Measurements from ENCODE around the gene SERGEF. TPM values are rescaled to one million over a fixed set of nuclear protein-coding genes. Genes with fewer than 3 reads are reported as not detected.

SERGEF gene
- polyA plus RNA-seq, 1 of the 3 experiments (the other 2 are of a cell fraction) = 23.1 TPM

GRCh38 chr11:17839450-17839849, 173.4 kb downstream of the SERGEF start (continued):
- TF ChIP-seq NRF1 (IDR thresholded peaks at IDR 0.05; ENCODE audit: low read depth, low read length) = no peak
- no peak for TF ChIP-seq USF2 (IDR thresholded peaks at IDR 0.05; ENCODE audit: borderline replicate concordance, low read depth, low read length)

- no peak for TF ChIP-seq GABPA (IDR thresholded peaks at IDR 0.05; ENCODE audit: low read depth)
- TF ChIP-seq NFIC (IDR thresholded peaks at IDR 0.05; ENCODE audit: borderline replicate concordance) = no peak
- no peak for TF ChIP-seq SMC3 (IDR thresholded peaks at IDR 0.05; ENCODE audit: low read depth, low read length)
- WGBS (ENCODE audit: low lambda C conversion rate) = 82% methylated on average over 3 of the region's 3 CpGs
- no peaks in the 10 kb centered on the region for H3K9me3 ChIP-seq
- no peaks in the 10 kb centered on the region for H3K79me2 ChIP-seq (ENCODE audit: insufficient read depth)
- H3K4me3 ChIP-seq (ENCODE audit: low read depth in 2 of 2, low read length in 1 of 2) = no peak overlapping the region
- peaks cover 0 to 3% of the 10 kb centered on the region in 2 experiments; a peak in 1 of 4 replicates for H3K4me1 ChIP-seq (ENCODE audit: control insufficient read depth in 1 of 2, insufficient read depth in 2 of 2, low read depth in 1 of 2, low read length in 1 of 2)
- ChIA-PET POLR2A (no interaction called here), CTCF (interaction anchor here (1.1 to 5.7 kb wide), 2 partner anchors 9 to 108 kb away, joined by 3 to 30 read pairs; no protein-coding TSS in a partner anchor)
- no peak overlapping the region for H3K4me2 ChIP-seq
- no peaks in the 10 kb centered on the region for H3K27me3 ChIP-seq (ENCODE audit: insufficient read depth)
- H4K20me1 ChIP-seq (ENCODE audit: insufficient read depth) = no peaks in the 10 kb centered on the region
- H3K27ac ChIP-seq (ENCODE audit: low read depth in 2 of 2, low read length in 1 of 2) = no peak overlapping the region
- no peak overlapping the region for H2AFZ ChIP-seq (ENCODE audit: low read depth)
- no peaks in the 10 kb centered on the region for H3F3A ChIP-seq (replicated peaks; ENCODE audit: insufficient read depth)
- no peaks in the 10 kb centered on the region for H3K36me3 ChIP-seq (replicated peaks in 1 of 2; ENCODE audit: control insufficient read depth in 1 of 2, insufficient read depth in 2 of 2, low read length in 1 of 2)
- no peak for DNase-seq
- no peaks in the 10 kb centered on the region for H3K9me2 ChIP-seq
- H3K9ac ChIP-seq = no peak overlapping the region
These were observed 174.7 kb downstream of the SERGEF start for GRCh38 chr11:17838102-17838501.

GRCh38 chr11:17831883-17832282, 181.0 kb downstream of the SERGEF start:
- no peak for DNase-seq
- WGBS (ENCODE audit: low lambda C conversion rate) = 92% methylated on average over 3 of the region's 3 CpGs
- H2AFZ ChIP-seq (ENCODE audit: low read depth) = no peak overlapping the region
- peaks cover 0 to 3% of the 10 kb centered on the region in 2 experiments; a peak in 1 of 4 replicates for H3K4me1 ChIP-seq (ENCODE audit: control insufficient read depth in 1 of 2, insufficient read depth in 2 of 2, low read depth in 1 of 2, low read length in 1 of 2)
- peaks cover 3% of the 10 kb centered on the region for H3F3A ChIP-seq (replicated peaks; ENCODE audit: insufficient read depth)
- POLR2A ChIA-PET = interaction anchor here (0.7 kb wide), 1 partner anchor 94 kb away, joined by 3 read pairs; no protein-coding TSS in a partner anchor
- H3K79me2 ChIP-seq (ENCODE audit: insufficient read depth) = no peaks in the 10 kb centered on the region
- CTCF ChIA-PET = interaction anchor here (1.1 to 1.8 kb wide), 2 partner anchors 75 to 100 kb away, joined by 3 read pairs; no protein-coding TSS in a partner anchor
- no peak overlapping the region for H3K4me2 ChIP-seq
- H3K9me2 ChIP-seq = no peaks in the 10 kb centered on the region
- no peak overlapping the region for H3K27ac ChIP-seq (ENCODE audit: low read depth in 2 of 2, low read length in 1 of 2)
- H3K9me3 ChIP-seq = no peaks in the 10 kb centered on the region
- no peak overlapping the region for H3K9ac ChIP-seq
- H4K20me1 ChIP-seq (ENCODE audit: insufficient read depth) = no peaks in the 10 kb centered on the region
- H3K4me3 ChIP-seq (ENCODE audit: low read depth in 2 of 2, low read length in 1 of 2) = no peak overlapping the region
- H3K36me3 ChIP-seq (replicated peaks in 1 of 2; ENCODE audit: control insufficient read depth in 1 of 2, insufficient read depth in 2 of 2, low read length in 1 of 2) = no peaks in the 10 kb centered on the region
- no peaks in the 10 kb centered on the region for H3K27me3 ChIP-seq (ENCODE audit: insufficient read depth)
- no peak for TF ChIP-seq POLR2AphosphoS5 (IDR thresholded peaks at IDR 0.05; ENCODE audit: low read depth, low read length)
- no peak for TF ChIP-seq GABPA (IDR thresholded peaks at IDR 0.05; ENCODE audit: low read depth)
- TF ChIP-seq CTCF (IDR thresholded peaks at IDR 0.05) = no peak
- no peak for TF ChIP-seq USF2 (IDR thresholded peaks at IDR 0.05; ENCODE audit: borderline replicate concordance, low read depth, low read length)
- TF ChIP-seq RAD21 (IDR thresholded peaks at IDR 0.05; ENCODE audit: low read length) = no peak
- no peak for TF ChIP-seq EP300 (IDR thresholded peaks at IDR 0.05; ENCODE audit: borderline replicate concordance in 1 of 2, low read depth in 1 of 2, low read length in 1 of 2)
- no peak for TF ChIP-seq TAF1 (IDR thresholded peaks at IDR 0.05; ENCODE audit: borderline replicate concordance, low read depth, low read length)
- no peak for TF ChIP-seq IRF3 (IDR thresholded peaks at IDR 0.05; ENCODE audit: low read depth, low read length)
- TF ChIP-seq ELF1 (IDR thresholded peaks at IDR 0.05) = no peak
- no peak for TF ChIP-seq FOXM1 (IDR thresholded peaks at IDR 0.05; ENCODE audit: low read depth)
- no peak for TF ChIP-seq NRF1 (IDR thresholded peaks at IDR 0.05; ENCODE audit: low read depth, low read length)
- TF ChIP-seq MXI1 (IDR thresholded peaks at IDR 0.05; ENCODE audit: low read depth, low read length) = no peak
- no peak for TF ChIP-seq FOSL2 (IDR thresholded peaks at IDR 0.05; ENCODE audit: borderline replicate concordance, low read depth)
- TF ChIP-seq PBX3 (IDR thresholded peaks at IDR 0.05) = no peak
- no peak for TF ChIP-seq USF1 (IDR thresholded peaks at IDR 0.05; ENCODE audit: borderline replicate concordance, low read depth)
- no peak for TF ChIP-seq NFIC (IDR thresholded peaks at IDR 0.05; ENCODE audit: borderline replicate concordance)
- TF ChIP-seq EZH2phosphoT487 (IDR thresholded peaks at IDR 0.05; ENCODE audit: borderline replicate concordance, low read depth) = no peak

All from SK-N-SH (cell line).